Articular chondrocyte of knee joint (primary cell): ENCODE data around the gene SPATA6. TPM values are rescaled to one million over a fixed set of nuclear protein-coding genes. Genes with fewer than 3 reads are reported as not detected.

Experiments
- small RNA-seq: library from RNA; depleted of rRNA; stranded (forward); fragments of <200 nt; gene quantifications from one replicate; pipeline ENCODE3, GENCODE V24; 2012
- total RNA-seq: library from RNA; depleted of rRNA; stranded (reverse); fragments of >200 nt; gene quantifications from 2 replicates; pipeline ENCODE4 v1.2.3, GENCODE V29; 2012

SPATA6 gene
- 11.0 and 15.1 TPM in 2 replicates for total RNA-seq

GRCh38 chr1:48471691-48472576, at the start of gene SPATA6:
Gene SPATA6 (minus strand): TSS chr1:48472204. CDS start chr1:48472008, 196 bp downstream.

Small RNA genes lying within 50 kb of the gene (small RNA-seq; reads per million reads assigned to genes)
- gene RNU4-61P (not detected), gene RNU6-723P (not detected)

Other genes with a start within 250 kb of the SPATA6 start
- not detected in 2 replicates for gene SLC5A9, start 249.5 kb downstream of the SPATA6 start, total RNA-seq